ENCODE results near the gene PSMA2.

PSMA2 gene

GRCh38 chr7:42939457-42940240 is 7.7 kb upstream of the PSMA2 start:
- no peak for DNase-seq

GRCh38 chr7:42935861-42936260 is 3.9 kb upstream of the PSMA2 start:
- DNase-seq: no peak

GRCh38 chr7:42934291-42934690 is 2.3 kb upstream of the PSMA2 start:
- no peak for DNase-seq

- DNase-seq: no peak
Measured at GRCh38 chr7:42932811-42933591, 1.0 kb upstream of the PSMA2 start.

GRCh38 chr7:42931447-42931833 is 534 bp downstream of the PSMA2 start:
- no peak for DNase-seq

- no peak for DNase-seq
Measured at GRCh38 chr7:42930889-42931288, 1.1 kb downstream of the PSMA2 start.

- no peak for DNase-seq
Measured at GRCh38 chr7:42929449-42929848, 2.5 kb downstream of the PSMA2 start.

- no peak for DNase-seq
Measured at GRCh38 chr7:42928754-42929153, 3.2 kb downstream of the PSMA2 start.

- DNase-seq: no peak
Measured at GRCh38 chr7:42926204-42926603, 5.8 kb downstream of the PSMA2 start.

GRCh38 chr7:42925630-42926029 is 6.3 kb downstream of the PSMA2 start:
- no peak for DNase-seq

- DNase-seq: no peak
Measured at GRCh38 chr7:42924223-42924838, 7.6 kb downstream of the PSMA2 start.

- DNase-seq: no peak
Measured at GRCh38 chr7:42922017-42922753, 9.8 kb downstream of the PSMA2 start.

- no peak for DNase-seq
Measured at GRCh38 chr7:42915356-42915755, 16.6 kb downstream of the PSMA2 start.

- no peak for DNase-seq
Measured at GRCh38 chr7:42914421-42915045, 17.4 kb downstream of the PSMA2 start.

- DNase-seq: no peak
Measured at GRCh38 chr7:42914009-42914408, 18.0 kb downstream of the PSMA2 start.

- DNase-seq: no peak
Measured at GRCh38 chr7:42913591-42913990, 18.4 kb downstream of the PSMA2 start.

- DNase-seq: peak; percentile 94 to 96
Measured at GRCh38 chr7:42911454-42912447, 20.2 kb downstream of the PSMA2 start, which contains the start of gene C7orf25. Gene C7orf25, minus strand, starts transcription at chr7:42912070. Its CDS starts 1,170 bp downstream, at chr7:42910900.

- no peak for DNase-seq
Measured at GRCh38 chr7:42910306-42910705, 21.7 kb downstream of the PSMA2 start.

GRCh38 chr7:42907316-42907715 is 24.7 kb downstream of the PSMA2 start:
- no peak for DNase-seq

- no peak for DNase-seq
Measured at GRCh38 chr7:42906181-42906580, 25.8 kb downstream of the PSMA2 start.

GRCh38 chr7:42902331-42902730 is 29.6 kb downstream of the PSMA2 start:
- no peak for DNase-seq

All from activated CD4-positive, alpha-beta T cell treated with anti-CD3 and anti-CD28 coated beads, Interleukin-2, amount 50 U/mL, for 48 hours (primary cell).